ENCODE measurements around the gene KCND2. TPM values are rescaled to one million over a fixed set of nuclear protein-coding genes. Genes with fewer than 3 reads are reported as not detected.

Gene KCND2
- total and polyA plus RNA-seq, 2 donors from 2014 or later = 0.19 TPM; not detected in 1

GRCh38 chr7:120452665-120453064, 179.7 kb downstream of the KCND2 start:
- no peak for TF ChIP-seq CTCF (IDR thresholded peaks at IDR 0.05; ENCODE audit: borderline replicate concordance, extremely low read depth, insufficient read depth)
- Histone ChIP-seq H3K9me3 (ENCODE audit: control insufficient read depth in 2 of 3, insufficient read depth in 1 of 3, low read length in 3 of 3) (peaks cover 0 to 5% (median 0%) of the 10 kb centered on the region in 3 donors), H3K27me3 (ENCODE audit: control insufficient read depth, insufficient read depth, low read length) (no peaks in the 10 kb centered on the region), H3K36me3 (ENCODE audit: control insufficient read depth in 2 of 3, insufficient read depth in 3 of 3, low read length in 3 of 3) (no peaks in the 10 kb centered on the region), H3K9ac (ENCODE audit: low read length in 3 of 3) (no peak overlapping the region), H3K4me3 (ENCODE audit: low read length in 3 of 3) (no peak overlapping the region), H3K27ac (ENCODE audit: low read depth in 2 of 2, low read length in 2 of 2) (no peak overlapping the region), H3K4me1 (ENCODE audit: control insufficient read depth in 2 of 3, insufficient read depth in 2 of 3, low read depth in 1 of 3, low read length in 3 of 3) (no peaks in the 10 kb centered on the region)
- DNase-seq (no peak), FAIRE-seq (no peak)
- intact Hi-C loops (cut with DNase I) = no loop called here

- no peak overlapping the region for H3K9ac ChIP-seq (ENCODE audit: low read length in 3 of 3)
- no peaks in the 10 kb centered on the region for H3K36me3 ChIP-seq (ENCODE audit: control insufficient read depth in 2 of 3, insufficient read depth in 3 of 3, low read length in 3 of 3)
- H3K27ac ChIP-seq (ENCODE audit: low read depth in 2 of 2, low read length in 2 of 2) = no peak overlapping the region
- H3K9me3 ChIP-seq (ENCODE audit: control insufficient read depth in 2 of 3, insufficient read depth in 1 of 3, low read length in 3 of 3) = peaks cover 0 to 5% (median 0%) of the 10 kb centered on the region in 3 donors
- H3K27me3 ChIP-seq (ENCODE audit: control insufficient read depth, insufficient read depth, low read length) = no peaks in the 10 kb centered on the region
- no peaks in the 10 kb centered on the region for H3K4me1 ChIP-seq (ENCODE audit: control insufficient read depth in 2 of 3, insufficient read depth in 2 of 3, low read depth in 1 of 3, low read length in 3 of 3)
- DNase-seq (no peak), FAIRE-seq (no peak)
- no peak overlapping the region for H3K4me3 ChIP-seq (ENCODE audit: low read length in 3 of 3)
- intact Hi-C loops (cut with DNase I) = no loop called here
- TF ChIP-seq CTCF (IDR thresholded peaks at IDR 0.05; ENCODE audit: borderline replicate concordance, extremely low read depth, insufficient read depth) = no peak
Observed at GRCh38 chr7:120456699-120457098, 183.7 kb downstream of the KCND2 start.

GRCh38 chr7:120460949-120461348, 188.0 kb downstream of the KCND2 start:
- FAIRE-seq = no peak
- H3K9ac ChIP-seq (ENCODE audit: low read length in 3 of 3) = no peak overlapping the region

More at GRCh38 chr7:120460949-120461348, 188.0 kb downstream of the KCND2 start:
- Histone ChIP-seq H3K4me3 (ENCODE audit: low read length in 3 of 3) (no peak overlapping the region), H3K27me3 (ENCODE audit: control insufficient read depth, insufficient read depth, low read length) (no peaks in the 10 kb centered on the region), H3K4me1 (ENCODE audit: control insufficient read depth in 2 of 3, insufficient read depth in 2 of 3, low read depth in 1 of 3, low read length in 3 of 3) (no peaks in the 10 kb centered on the region), H3K9me3 (ENCODE audit: control insufficient read depth in 2 of 3, insufficient read depth in 1 of 3, low read length in 3 of 3) (no peaks in the 10 kb centered on the region), H3K27ac (ENCODE audit: low read depth in 2 of 2, low read length in 2 of 2) (no peak overlapping the region), H3K36me3 (ENCODE audit: control insufficient read depth in 2 of 3, insufficient read depth in 3 of 3, low read length in 3 of 3) (no peaks in the 10 kb centered on the region)
- DNase-seq = no peak
- no peak for TF ChIP-seq CTCF (IDR thresholded peaks at IDR 0.05; ENCODE audit: borderline replicate concordance, extremely low read depth, insufficient read depth)
- intact Hi-C loops (cut with DNase I) = no loop called here
